SKM-1 (cell line): ENCODE results near the gene RASD1.
"Not testable (repeated sequence)": the region's sequence is repeated elsewhere in the genome, so short reads cannot be mapped to it uniquely, and the experiment has no call there.

Experiments used
- DNase-seq: peaks from one replicate; lab custom pipeline; 2025; ENCODE audit not compliant: unreplicated experiment; lab: John Stamatoyannopoulos, UW

The RASD1 gene

DNA sequence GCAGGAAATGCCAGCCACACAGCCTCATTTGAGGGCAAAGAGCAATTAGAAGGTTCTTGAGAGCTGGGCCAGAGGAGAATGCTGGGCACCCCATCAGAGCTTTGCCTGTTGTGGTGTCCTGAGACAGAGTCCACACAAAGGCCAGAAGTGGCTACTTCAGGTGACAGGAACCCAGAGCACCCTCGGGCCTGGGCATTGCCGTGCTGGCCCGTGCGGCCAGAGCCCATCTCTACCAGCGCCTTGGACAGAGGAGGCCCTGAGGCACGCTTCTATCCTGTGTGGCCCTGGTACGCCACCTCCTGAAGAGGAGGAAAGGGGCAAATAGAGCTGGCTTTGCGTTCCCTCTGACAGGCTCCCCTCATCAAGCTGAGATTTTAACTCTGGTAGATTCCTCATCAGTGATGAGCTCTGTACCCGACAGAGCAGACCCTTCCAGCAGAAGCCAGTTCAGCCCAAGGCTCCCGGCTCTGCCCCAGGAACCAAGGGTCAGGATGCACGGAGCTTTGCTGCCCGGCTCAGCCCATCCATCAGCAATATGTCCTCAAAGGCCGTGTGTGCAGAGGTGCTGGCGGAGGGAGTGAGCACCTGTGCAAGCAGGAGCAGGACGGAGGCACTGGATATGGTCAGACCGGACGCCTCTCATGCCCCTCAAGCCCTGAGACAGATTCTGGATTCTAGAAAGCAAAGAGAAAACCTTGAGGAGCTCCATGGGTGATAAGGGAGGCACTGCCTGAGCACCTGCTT is 3.4 kb upstream of the RASD1 start:
- no peak for DNase-seq

DNA sequence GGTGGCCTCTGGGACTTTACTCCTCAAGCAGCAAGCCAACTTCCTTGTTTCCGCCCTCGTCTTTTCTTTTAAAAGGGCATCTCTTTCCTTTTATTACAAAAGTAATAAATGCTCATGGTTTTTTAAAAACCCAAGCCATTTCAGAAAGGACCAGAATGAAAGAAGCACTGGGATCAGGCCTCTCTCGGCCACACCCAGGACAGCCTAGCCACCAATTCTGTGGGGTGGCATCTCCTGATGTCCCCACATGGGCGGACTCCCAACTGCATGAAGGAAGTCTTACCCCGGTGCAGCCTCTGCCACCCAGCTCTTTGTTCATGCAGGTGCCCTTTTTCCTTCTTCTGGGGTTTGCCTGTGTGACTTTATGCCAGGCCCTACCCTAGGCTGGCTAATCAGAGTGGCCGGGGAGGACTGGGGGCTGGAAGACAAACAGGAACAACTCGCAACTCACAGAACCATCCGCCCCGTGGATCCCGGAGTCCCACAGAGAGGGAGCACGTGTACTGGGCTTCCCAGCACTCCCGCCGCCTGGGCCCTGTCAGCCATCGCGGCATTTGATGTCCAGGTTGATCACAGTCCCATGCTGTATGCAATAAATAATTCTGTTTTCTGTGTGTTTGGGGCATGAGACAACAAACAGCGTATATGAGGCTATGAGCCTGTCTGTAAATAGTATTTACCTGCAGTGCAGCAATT is 2.6 kb upstream of the RASD1 start:
- no peak for DNase-seq

DNA sequence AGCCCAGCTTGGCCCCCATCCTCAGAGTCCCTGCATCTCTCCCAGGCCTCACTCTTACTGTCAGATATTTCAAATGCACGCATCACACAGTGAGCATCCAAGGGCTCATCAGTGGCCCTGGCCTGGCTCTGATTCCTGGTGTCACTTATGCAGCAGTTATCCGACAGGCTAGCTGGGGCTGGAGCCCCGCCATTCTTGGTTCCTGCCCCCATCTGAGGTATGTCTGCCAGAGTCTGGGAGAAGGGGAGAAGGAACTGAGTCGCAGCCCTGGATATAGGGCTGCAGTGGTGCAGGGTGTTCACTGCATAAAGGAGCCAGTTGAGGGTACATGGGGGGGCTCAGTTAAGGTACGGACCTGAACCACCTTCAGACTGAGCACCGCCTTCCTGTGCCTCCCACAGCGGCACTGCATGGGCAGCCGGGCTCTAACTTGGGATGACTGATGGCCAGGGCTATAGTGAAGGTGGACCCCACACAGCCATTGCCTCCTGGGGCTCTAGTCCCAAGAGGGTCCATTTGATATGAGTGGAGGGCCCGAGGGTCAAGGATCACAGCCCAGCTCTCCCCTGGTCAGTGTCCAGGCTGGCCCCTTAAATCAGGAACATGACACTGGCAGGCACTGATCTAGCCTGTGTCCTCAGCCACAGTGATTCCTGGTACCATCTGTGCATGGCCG is 1.8 kb upstream of the RASD1 start:
- DNase-seq: no peak

DNA sequence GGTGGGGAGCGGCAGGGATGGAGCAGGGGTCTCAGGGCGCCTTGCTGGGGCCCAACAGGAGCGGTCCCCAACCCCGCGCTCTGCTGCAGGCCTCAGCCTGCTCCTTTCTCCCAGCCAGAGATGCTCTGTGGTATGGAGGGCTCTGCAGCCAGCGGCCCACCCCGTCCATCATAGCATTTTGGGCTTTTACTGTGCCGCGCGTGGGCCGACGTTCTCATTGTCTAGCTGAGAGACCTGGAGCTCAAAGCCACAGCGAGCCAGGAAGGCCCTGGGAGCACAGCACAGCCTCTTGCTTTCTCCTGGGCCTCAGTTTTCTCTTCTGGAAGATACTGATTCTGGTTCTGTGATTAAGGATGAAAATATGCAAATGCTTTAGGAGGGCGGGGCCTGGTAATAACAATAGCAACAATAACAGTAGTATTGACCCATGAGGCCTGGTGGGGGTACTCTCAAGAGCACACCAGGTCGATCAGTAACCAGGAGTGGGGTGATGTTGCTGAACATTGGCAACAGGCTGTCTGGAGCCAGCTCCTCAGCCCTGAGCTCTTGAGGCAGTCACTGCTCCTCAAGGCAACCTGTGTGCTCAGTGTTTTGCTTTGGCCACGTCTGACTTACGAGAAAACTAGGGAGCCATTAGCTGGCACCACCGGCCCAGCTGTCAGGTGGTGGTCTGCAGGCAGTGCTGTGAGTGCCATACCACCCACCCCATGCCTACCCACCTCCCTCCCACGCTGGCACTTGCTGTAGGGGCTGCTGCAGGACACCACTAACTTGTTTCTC is 1.1 kb upstream of the RASD1 start:
- no peak for DNase-seq

DNA sequence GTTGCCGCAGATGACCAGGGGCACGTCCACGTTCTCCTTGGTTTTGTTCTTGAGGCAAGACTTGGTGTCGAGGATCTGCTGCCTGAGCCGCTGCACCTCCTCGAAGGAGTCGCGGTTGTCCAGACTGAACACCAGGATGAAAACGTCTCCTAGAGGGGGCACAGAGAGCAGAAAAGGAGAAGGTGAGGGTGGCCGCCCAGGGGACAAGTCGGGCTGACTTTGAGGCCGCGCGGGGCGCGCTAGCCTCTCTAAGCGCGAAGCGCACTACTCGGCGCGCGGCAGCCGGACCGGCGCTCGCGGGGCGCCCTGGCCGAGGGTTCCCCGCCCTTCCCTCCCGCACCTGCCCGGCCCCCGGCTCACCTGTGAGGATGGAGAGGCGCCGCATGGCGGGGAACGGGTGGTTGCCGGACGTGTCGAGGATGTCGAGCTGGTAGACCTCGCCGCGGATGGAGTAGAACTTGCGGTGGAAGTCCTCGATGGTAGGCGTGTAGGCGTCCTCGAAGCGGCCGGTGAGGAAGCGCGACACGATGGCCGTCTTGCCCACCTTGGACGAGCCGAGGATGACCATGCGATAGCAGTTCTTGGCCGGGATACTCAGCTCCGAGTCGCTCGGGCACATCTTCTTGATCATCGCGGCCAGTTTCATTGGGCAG is 533 bp downstream of the RASD1 start:
- no peak for DNase-seq

DNA sequence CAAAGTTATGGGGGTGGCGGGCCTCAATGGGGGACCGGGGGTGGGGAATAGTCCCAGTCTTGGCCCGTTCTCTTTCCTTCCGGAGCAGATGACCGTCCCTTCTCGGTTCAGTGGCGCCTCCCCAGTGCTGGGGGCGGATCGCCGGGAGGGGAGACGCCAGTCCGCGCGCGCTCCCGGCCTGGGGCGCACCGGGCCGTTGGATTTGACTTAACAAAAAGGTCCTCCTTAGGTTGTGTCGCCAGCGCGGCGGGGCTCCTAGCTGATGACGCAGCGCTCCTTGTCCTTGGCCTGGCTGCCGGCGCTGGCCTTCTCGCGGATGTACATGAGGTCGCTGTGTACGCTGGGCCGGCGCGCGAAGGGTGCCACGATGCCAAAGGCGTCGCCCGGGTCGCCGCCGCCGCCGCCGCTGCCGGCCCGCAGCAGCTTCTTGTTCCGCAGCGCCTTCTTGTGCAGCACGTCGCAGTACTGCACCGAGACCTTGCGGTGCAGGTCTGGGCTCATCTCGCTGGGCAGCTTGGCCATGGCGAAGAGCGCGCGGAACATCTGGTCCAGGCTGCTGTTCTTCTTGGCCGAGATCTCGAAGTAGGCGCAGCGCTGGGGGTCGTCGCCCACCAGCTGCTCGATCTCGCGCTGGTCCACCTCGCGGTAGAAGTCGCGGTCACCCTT is 1.2 kb downstream of the RASD1 start:
- DNase-seq: no peak

DNA sequence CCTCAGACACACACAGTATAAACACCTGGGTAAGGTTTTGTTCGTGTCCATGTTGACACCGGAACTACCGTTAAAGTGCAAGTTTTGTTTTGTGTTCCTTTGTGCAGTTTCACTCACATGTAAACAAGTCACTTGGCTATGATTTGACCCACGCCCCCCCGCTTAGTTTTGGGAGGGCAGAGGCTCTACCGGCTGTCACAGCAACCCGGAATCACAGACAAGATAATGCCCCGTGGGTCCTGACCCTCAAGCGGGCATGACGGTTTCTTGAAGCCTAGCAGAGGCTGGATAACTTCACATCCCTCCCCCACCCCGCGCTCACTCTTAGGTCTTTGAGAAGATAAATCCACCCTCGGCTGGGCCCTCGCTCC is 1.7 kb downstream of the RASD1 start:
- DNase-seq: no peak

DNA sequence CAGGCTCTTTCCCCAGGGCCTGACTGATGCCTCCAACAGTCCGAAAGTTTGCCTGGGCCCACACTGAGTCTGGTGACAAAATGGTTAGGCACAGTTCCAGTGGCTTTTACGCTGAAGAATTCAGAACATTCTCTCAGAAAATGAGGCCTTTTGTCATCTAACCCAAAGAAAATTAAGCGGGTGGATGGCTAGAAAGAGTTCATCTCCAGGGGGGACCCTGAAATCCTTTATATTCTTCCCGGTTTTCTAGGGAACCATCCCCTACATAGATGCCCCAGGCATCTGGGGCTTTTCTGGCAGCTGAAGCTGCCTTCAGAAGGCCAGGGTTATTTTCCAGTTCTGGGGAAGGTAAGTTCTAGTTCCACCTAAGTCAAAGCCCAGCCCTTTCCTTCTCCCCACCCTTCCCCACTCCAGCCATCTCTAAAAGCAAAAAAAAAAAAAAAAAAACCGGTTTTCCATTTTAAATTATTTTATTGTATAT is 2.2 kb downstream of the RASD1 start:
- DNase-seq: no peak

DNA sequence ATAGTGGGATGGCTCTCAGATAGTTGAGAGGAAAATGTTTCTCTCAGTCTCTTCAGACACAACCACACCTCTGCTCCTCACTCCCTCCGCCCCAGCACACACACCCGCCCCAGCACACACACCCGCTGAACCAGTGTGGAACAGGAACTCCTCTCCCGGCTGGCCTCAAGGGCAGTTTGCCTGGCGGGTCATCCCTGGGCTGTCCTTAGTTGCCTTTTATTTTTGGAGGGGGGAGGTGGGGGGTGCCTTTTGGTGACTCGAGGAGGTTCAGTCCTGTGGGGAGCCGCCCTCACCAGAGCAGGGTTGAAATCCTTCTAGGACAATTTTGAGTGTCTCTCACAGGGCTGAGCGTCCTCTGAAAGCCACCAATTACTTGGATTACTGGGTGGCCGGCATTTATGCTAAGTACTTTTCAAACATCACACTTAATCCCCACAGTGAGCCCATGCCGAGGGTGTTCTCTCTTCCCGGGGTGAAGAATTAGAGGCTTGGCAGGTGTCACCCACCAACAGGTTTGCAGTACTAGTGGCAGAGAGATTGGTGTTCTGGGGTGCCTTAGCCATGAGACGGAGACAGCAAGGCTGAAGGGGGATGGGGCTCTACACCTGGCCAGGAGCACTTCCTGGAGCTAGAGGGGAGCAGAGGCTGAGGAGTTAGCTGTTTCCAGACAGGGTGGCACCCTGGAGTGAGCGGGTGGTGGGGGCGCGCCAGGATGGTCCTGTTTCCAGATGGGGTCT is 2.8 kb downstream of the RASD1 start:
- DNase-seq: no peak

DNA sequence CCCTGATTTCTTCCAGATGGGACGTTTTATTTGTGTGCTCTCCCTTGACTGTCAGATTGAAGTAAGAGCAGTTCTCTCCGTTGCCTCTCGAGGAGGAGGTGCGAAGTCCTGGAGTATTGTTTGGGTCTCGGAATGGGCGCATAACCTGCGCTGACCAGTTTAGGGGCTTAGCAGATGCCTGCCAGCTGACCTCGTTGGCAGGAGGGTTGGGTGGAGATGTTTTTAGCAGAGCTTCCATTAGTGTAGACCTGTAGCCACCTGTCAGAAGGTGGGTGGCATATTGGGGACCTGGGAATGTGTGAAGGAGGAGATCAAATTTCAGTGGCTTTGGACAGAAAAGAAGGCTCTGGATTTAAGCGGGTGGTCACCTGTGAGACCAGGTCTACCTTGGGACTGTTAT is 3.6 kb downstream of the RASD1 start:
- no peak for DNase-seq

DNA sequence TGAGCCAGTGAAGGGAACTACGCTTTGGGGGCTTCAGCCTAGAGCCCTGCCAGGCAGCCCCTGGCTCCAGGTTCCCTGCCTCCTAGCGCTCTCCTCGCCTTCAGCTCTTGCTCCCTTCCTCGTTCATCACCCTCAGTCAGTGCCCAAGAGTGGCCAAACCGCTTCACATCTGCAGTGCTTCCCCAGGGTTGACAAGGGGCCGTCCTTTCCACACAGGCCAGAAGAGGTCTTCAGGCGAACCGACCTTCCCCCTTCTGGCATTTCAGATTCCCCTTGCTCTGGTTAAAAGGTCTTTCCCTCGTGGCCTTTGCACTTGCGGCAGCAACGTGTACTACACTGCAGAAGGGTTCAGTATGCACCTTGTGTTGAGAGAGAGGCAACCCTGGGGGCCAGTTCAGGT is 4.1 kb downstream of the RASD1 start:
- DNase-seq: no peak

DNA sequence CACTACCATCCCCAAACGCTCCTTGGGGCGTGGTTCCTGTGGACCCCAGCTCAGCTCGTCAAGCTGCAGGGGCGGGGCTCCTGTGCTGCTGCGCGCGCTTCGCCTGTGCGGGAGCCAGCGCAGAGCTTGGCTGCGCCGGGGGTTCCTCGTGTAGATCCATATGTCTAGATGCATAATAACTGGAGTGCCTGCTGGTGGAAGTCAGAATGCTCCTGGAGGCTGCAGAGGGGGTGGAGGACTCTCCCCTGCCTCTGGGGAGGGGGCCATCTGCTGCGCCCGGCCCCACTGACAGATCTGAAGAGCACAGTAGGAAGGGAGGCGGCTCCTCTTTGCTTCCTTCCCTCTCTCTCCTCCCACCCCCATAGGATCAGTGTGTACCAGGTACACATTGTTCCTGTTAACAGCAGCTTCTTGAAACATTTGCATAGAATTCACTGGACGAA is 4.6 kb downstream of the RASD1 start:
- no peak for DNase-seq

DNA sequence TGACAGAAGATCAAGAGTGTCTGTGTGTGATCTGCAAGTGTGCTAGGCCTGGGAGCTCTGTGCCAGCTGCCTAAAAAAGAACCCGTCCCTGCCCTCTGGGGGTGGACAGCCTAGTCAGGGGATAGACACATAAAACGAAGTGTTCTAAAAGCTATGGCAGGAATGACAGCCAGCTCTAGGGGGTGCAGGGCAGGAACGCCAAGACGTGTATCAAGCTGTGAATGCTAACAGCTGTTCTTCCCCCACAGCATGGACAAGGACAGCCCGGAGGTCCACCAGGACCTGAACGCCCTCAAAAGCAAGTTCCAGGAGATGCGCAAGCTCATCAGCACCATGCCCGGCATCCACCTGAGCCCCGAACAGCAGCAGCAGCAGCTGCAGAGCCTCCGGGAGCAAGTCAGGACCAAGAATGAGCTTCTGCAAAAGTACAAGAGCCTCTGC is 5.1 kb downstream of the RASD1 start:
- no peak for DNase-seq

DNA sequence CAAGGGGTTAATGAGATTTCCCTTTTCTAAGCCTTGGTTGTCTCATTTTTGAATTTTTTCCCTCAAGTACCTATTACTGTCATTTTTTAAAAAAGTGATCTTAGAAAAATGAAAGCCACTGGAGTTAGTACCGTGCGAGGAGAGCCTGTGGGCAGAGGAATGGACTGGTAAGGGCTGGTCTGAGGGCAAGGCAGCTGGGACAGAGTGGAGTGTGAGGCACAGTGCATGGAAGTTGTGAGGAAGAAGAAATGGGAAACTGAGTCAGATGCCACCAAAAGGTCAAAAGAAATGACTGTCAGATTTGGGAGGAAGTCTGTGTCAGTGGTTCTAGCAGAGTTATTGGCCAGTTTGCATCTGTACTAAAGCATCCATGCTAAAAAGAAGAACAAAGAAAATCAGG is 8.2 kb downstream of the RASD1 start:
- no peak for DNase-seq

DNA sequence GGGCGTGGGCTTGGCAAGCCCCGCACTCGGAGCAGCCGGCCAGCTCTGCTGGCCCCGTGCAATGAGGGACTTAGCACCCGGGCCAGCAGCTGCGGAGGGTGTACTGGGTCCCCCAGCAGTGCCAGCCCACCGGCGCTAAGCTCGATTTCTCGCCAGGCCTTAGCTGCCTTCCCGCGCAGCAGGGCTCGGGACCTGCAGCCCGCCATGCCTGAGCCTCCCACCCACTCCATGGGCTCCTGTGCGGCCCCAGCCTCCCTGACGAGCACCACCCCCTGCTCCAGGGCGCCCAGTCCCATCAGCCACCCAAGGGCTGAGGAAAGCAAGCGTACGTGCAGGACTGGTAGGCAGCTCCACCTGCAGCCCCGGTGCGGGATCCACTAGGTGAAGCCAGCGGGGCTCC is 9.8 kb downstream of the RASD1 start:
- not testable (repeated sequence) for DNase-seq

DNA sequence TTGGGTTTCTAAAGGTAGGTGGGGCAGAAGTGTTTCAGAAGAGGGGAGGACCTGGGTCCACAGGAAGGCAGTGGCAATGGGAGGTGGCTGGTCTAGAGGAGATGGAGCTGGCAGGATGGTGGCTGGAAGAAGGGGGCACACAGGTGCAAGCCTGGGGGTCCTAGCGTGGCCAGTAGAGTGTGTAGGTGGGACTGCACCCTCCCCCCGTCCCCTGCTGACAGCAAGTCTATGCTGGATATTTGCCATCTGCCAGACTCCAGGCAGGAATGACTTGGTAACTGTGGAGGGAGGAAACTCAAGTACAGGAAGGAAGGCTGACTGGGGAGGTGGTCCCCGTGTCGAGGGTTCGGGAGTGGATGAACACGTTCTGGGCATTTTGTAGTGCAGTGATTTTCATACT is 10.8 kb downstream of the RASD1 start:
- DNase-seq: no peak

DNA sequence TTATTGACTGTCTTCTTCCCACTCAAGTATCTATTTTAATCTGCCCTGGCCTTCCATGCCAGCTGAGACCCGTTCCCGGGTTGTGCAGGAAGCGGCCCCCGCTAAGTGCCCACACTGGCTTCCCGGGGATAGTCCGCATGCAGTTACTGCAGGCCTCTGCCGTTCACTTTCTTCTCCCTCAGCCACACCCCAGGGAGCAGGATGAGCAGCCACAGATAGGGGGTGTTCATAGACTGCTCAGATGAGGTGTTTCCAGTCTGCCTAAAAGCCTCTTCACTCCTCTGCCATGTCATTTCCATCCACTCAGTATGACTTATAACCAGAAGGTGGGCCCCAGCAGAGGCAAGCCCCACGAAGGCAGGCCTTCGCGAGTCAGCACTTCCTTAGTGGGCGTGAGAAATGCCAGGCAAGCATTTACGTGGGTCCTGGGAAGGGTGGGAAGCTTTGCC is 11.7 kb downstream of the RASD1 start:
- no peak for DNase-seq

DNA sequence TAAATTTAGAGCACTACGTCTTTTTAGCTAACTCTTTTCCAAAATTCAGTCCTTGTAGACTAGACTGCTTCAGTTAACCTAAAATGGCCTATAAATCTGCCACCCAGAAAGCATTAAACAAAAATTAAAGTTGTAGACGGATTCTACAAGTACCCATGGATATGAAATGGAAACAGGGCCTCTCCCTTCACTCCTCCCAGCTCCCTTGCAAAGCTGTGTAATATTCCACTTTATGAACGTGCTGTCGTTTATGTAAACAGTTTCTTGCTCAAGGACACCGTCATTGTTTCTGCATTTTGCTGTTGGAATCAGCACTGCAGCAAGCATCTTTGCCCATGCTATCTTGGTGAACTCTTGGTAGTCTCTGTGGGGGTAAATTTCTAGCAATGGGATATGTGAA is 14.3 kb downstream of the RASD1 start:
- no peak for DNase-seq

DNA sequence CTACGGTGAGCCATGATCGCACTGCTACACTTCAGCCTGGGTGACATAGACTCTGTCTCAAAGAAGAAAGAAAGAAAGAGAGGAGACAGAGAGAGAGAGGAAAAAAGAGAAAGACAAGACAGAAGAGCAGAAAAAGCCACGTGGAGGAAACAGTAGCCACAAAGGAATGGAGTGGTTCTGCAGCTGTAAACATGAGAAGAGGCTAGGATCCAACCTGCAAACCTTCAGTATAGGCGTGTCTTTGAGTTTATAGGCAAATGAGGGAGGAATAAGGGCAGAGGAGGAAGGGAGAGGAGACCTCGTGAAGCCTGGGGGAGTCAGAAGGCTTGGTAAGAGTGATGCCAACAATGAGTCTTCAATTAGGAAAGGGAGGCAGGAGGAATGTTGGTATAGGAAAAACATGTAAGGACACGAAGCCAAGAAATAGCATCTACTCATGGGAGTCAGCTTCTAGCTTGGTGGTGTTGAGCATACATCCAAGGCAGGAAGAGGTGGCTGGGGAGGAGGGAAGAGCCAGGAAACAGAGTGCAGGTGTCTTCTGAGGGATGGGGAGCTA is 15.5 kb downstream of the RASD1 start:
- no peak for DNase-seq
